HL-60 (cell line): ENCODE measurements around the gene EXO5.

Experiments used
- GABPA ChIP-seq: IDR thresholded peaks from 2 replicates; pipeline ENCODE4 v1.6.1; 2012; ENCODE audit warnings: low read depth
- POLR2AphosphoS5 ChIP-seq: IDR thresholded peaks from 2 replicates; pipeline ENCODE4 v1.6.1; 2012; ENCODE audit warnings: low read depth
- SPI1 ChIP-seq: IDR thresholded peaks from 2 replicates; pipeline ENCODE4 v1.6.1; 2012; ENCODE audit warnings: low read depth, mild to moderate bottlenecking, borderline replicate concordance
- TF ChIP-seq, protein P1 (sequence below): IDR thresholded peaks from one replicate; pipeline ENCODE4 v1.5.1; 2011; ENCODE audit warnings: low read length, control low read depth, inconsistent platforms; ENCODE audit not compliant: insufficient read depth
- TF ChIP-seq, protein P2 (sequence below): IDR thresholded peaks from 2 replicates; pipeline ENCODE4 v1.6.1; 2012; ENCODE audit warnings: low read depth; ENCODE audit not compliant: insufficient replicate concordance

DNA sequence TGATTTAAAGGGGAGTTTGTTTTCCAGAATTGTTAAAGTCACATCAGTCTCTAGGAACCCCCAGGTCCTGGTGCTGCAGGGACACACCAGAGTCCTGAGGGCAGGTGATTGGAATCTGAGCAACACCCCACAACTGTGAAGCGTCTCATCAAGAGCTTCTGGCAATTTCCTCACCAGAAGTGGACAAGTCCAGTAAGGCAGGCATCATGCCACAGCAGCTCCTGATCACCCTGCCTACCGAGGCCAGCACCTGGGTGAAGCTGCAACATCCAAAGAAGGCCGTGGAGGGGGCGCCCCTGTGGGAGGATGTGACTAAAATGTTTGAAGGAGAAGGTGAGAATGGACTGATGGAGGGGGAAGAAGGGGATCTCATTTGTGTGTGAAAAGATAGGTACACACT lies 29.4 kb upstream of the EXO5 start:
- TF ChIP-seq POLR2AphosphoS5 (no peak), GABPA (no peak), SPI1 (no peak)
- TF ChIP-seq, protein P1, sequence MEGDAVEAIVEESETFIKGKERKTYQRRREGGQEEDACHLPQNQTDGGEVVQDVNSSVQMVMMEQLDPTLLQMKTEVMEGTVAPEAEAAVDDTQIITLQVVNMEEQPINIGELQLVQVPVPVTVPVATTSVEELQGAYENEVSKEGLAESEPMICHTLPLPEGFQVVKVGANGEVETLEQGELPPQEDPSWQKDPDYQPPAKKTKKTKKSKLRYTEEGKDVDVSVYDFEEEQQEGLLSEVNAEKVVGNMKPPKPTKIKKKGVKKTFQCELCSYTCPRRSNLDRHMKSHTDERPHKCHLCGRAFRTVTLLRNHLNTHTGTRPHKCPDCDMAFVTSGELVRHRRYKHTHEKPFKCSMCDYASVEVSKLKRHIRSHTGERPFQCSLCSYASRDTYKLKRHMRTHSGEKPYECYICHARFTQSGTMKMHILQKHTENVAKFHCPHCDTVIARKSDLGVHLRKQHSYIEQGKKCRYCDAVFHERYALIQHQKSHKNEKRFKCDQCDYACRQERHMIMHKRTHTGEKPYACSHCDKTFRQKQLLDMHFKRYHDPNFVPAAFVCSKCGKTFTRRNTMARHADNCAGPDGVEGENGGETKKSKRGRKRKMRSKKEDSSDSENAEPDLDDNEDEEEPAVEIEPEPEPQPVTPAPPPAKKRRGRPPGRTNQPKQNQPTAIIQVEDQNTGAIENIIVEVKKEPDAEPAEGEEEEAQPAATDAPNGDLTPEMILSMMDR = no peak
- TF ChIP-seq, protein P2, sequence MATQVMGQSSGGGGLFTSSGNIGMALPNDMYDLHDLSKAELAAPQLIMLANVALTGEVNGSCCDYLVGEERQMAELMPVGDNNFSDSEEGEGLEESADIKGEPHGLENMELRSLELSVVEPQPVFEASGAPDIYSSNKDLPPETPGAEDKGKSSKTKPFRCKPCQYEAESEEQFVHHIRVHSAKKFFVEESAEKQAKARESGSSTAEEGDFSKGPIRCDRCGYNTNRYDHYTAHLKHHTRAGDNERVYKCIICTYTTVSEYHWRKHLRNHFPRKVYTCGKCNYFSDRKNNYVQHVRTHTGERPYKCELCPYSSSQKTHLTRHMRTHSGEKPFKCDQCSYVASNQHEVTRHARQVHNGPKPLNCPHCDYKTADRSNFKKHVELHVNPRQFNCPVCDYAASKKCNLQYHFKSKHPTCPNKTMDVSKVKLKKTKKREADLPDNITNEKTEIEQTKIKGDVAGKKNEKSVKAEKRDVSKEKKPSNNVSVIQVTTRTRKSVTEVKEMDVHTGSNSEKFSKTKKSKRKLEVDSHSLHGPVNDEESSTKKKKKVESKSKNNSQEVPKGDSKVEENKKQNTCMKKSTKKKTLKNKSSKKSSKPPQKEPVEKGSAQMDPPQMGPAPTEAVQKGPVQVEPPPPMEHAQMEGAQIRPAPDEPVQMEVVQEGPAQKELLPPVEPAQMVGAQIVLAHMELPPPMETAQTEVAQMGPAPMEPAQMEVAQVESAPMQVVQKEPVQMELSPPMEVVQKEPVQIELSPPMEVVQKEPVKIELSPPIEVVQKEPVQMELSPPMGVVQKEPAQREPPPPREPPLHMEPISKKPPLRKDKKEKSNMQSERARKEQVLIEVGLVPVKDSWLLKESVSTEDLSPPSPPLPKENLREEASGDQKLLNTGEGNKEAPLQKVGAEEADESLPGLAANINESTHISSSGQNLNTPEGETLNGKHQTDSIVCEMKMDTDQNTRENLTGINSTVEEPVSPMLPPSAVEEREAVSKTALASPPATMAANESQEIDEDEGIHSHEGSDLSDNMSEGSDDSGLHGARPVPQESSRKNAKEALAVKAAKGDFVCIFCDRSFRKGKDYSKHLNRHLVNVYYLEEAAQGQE = no peak
